Left ventricle myocardium inferior (tissue), 1 donor: Measurements from ENCODE around the gene WDFY4. TPM values are rescaled to one million over a fixed set of nuclear protein-coding genes. Genes with fewer than 3 reads are reported as not detected.

Source experiments
- DNase-seq: peaks from one replicate; pipeline ENCODE4 v3.0.0-alpha.2; 2020
- H3K27ac ChIP-seq: fragments of 200-600 bp; replicated peaks from 2 replicates; pipeline ENCODE4 v1.8.0; 2021
- H3K27me3 ChIP-seq: fragments of 200-600 bp; 2 replicates; pipeline ENCODE4 v1.8.0; 2021; ENCODE audit warnings: low read depth
- H3K36me3 ChIP-seq: fragments of 200-600 bp; 2 replicates; pipeline ENCODE4 v1.8.0; 2021
- H3K4me1 ChIP-seq: fragments of 200-600 bp; 2 replicates; pipeline ENCODE4 v1.8.0; 2021
- H3K4me3 ChIP-seq: fragments of 200-600 bp; 2 replicates; pipeline ENCODE4 v1.8.0; 2021; ENCODE audit warnings: mild to moderate bottlenecking, moderate library complexity
- H3K9me3 ChIP-seq: fragments of 200-600 bp; replicated peaks from 2 replicates; pipeline ENCODE4 v1.8.0; 2021
- intact Hi-C: fragments of 100-400 bp; cut with micrococcal nuclease; formaldehyde crosslinking; loops from one replicate; pipeline ENCODE4 v1.11.0; 2022
- total RNA-seq: library from RNA; stranded (reverse); fragmentation: NEBNext Ultra II Directional; extraction: Animal tissue kit (Norgen Biotek cat#: 25700); gene quantifications from one replicate; pipeline ENCODE4 v1.2.1, GENCODE V29; 2021
- TF ChIP-seq, protein P1 (sequence below): fragments of 200-600 bp; IDR thresholded peaks from 2 replicates; pipeline ENCODE4 v1.8.0; 2021; ENCODE audit warnings: antibody characterized with exemption, mild to moderate bottlenecking, borderline replicate concordance
- donor health status: DM: no; HTN: yes; CAD: no; lungs with severe emphysema.

The WDFY4 gene
- total RNA-seq, 1 donor from 2014 or later: 1.5 TPM

GRCh38 chr10:48993627-48994026 is 309.0 kb downstream of the WDFY4 start:
- intact Hi-C loops: no loop called here
- no peak overlapping the region for H3K27ac ChIP-seq
- H3K9me3 ChIP-seq: no peaks in the 10 kb centered on the region
- TF ChIP-seq, protein P1, sequence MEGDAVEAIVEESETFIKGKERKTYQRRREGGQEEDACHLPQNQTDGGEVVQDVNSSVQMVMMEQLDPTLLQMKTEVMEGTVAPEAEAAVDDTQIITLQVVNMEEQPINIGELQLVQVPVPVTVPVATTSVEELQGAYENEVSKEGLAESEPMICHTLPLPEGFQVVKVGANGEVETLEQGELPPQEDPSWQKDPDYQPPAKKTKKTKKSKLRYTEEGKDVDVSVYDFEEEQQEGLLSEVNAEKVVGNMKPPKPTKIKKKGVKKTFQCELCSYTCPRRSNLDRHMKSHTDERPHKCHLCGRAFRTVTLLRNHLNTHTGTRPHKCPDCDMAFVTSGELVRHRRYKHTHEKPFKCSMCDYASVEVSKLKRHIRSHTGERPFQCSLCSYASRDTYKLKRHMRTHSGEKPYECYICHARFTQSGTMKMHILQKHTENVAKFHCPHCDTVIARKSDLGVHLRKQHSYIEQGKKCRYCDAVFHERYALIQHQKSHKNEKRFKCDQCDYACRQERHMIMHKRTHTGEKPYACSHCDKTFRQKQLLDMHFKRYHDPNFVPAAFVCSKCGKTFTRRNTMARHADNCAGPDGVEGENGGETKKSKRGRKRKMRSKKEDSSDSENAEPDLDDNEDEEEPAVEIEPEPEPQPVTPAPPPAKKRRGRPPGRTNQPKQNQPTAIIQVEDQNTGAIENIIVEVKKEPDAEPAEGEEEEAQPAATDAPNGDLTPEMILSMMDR: no peak
- no peaks in the 10 kb centered on the region for H3K36me3 ChIP-seq
- no peaks in the 10 kb centered on the region for H3K27me3 ChIP-seq
- no peaks in the 10 kb centered on the region for H3K4me1 ChIP-seq
- no peak overlapping the region for H3K4me3 ChIP-seq
- no peak for DNase-seq

DNA sequence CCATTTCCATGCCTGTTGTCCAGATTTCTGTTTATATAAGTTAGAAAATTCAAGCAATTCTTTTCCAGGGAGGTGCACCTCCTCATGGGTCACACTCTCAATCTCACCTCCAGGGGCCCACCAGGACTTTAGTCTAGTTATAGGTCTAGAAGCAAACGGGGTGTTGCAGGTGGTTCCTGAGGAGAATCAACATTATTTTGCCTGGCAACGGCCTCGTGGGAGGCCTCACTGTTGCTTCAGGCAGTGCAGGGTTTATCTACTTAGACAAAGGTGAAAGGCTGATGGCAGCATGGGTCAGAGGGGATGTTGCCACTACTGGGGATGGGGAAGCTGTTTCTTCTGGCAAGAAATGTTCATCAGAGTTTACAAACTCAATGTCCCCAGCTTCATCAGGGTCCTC is 311.7 kb downstream of the WDFY4 start:
- H3K4me3 ChIP-seq: no peak overlapping the region

GRCh38 chr10:48999346-48999745 is 314.7 kb downstream of the WDFY4 start:
- Histone ChIP-seq H3K9me3 (no peaks in the 10 kb centered on the region), H3K4me3 (no peak overlapping the region), H3K27ac (no peak overlapping the region), H3K4me1 (peaks cover 16% of the 10 kb centered on the region), H3K36me3 (no peaks in the 10 kb centered on the region), H3K27me3 (no peaks in the 10 kb centered on the region)
- TF ChIP-seq, protein P1: no peak
- intact Hi-C loops: no loop called here
- DNase-seq: no peak

More for the DNA sequence above, 311.7 kb downstream of the WDFY4 start:
- no peaks in the 10 kb centered on the region for H3K36me3 ChIP-seq
- TF ChIP-seq, protein P1: no peak
- H3K27ac ChIP-seq: no peak overlapping the region
- H3K9me3 ChIP-seq: no peaks in the 10 kb centered on the region
- H3K4me1 ChIP-seq: peaks cover 4% of the 10 kb centered on the region
- DNase-seq: no peak
- no peaks in the 10 kb centered on the region for H3K27me3 ChIP-seq
- intact Hi-C loops: no loop called here

DNA sequence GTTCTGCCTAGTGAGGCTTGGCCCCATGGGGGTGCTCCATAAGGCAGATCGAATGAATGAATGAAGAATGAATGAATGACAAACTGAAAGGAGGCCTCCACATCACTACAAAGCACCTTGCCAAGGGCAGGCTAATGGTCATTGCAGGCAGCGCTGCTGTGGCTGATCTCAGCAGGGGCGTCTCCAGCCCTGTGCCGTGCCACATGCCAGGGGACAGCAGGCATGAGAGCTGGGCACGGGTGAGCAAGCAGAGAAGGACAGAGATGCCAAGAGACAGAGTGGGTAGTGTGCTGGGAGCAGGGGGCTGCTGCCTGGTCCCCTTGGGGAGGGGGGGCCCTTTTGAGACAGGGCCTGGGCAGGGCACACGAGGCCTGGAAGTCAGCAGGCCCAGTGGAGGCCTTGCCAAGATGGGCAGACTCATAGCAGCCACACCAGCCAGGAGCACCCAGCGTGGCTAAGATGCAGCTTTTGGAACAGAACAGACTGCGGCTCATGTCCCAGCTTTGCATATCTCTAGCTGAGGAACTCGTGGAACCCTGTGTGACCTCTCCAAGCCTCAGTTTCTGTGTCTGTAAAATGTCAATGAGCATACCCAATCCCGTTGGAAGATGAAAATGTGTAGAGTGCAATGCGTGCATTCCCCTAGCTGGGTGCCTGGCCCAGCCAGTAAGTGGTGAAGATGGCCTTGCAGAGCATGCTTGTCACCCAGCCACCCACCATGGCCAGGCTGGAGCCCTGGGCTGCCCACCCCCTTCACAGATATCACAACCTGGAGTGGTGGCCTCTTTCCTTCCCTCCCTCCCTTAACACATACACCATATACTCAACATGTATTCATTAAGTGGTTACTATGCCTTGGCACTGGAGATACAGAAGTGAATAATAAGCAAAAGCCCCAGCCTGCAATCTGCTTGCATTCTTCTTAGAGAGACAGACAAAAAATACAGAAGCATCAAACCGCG is 316.0 kb downstream of the WDFY4 start:
- H3K27me3 ChIP-seq: no peaks in the 10 kb centered on the region
- TF ChIP-seq, protein P1: no peak
- no peaks in the 10 kb centered on the region for H3K36me3 ChIP-seq
- peak overlapping the region; percentile 73 for H3K27ac ChIP-seq
- intact Hi-C loops: no loop called here
- H3K4me3 ChIP-seq: no peak overlapping the region
- H3K9me3 ChIP-seq: no peaks in the 10 kb centered on the region
- H3K4me1 ChIP-seq: peaks cover 16% of the 10 kb centered on the region
- no peak for DNase-seq

GRCh38 chr10:49001402-49001801 is 316.7 kb downstream of the WDFY4 start:
- DNase-seq: no peak
- Histone ChIP-seq H3K4me1 (peaks cover 16% of the 10 kb centered on the region), H3K27ac (peak overlapping the region; percentile 73), H3K4me3 (no peak overlapping the region), H3K27me3 (no peaks in the 10 kb centered on the region), H3K36me3 (no peaks in the 10 kb centered on the region), H3K9me3 (no peaks in the 10 kb centered on the region)
- TF ChIP-seq, protein P1: peak; percentile 36
- intact Hi-C loops: no loop called here
